Nephron (organoid): ENCODE measurements around the gene AP5S1.
A peak's percentile ranks its signal among the peaks of the same experiment; 100 is the strongest.

Source experiments
- H3K27ac Mint-ChIP-seq, 3 experiments: 2 replicates each; pipeline ENCODE4 v1.8.0; 2020; ENCODE audit warnings: mixed read lengths in 3 of 3, mild to moderate bottlenecking in 2 of 3, moderate library complexity in 1 of 3
- H3K27me3 Mint-ChIP-seq: 2 replicates; pipeline ENCODE4 v1.8.0; 2021; ENCODE audit warnings: low read depth, mild to moderate bottlenecking, moderate library complexity, mixed read lengths
- H3K36me3 Mint-ChIP-seq: 2 replicates; pipeline ENCODE4 v1.8.0; 2020; ENCODE audit warnings: low read depth, mixed read lengths
- H3K4me1 Mint-ChIP-seq: 2 replicates; pipeline ENCODE4 v1.8.0; 2020; ENCODE audit warnings: mixed read lengths
- H3K4me3 Mint-ChIP-seq, 3 experiments: 2 replicates each; pipeline ENCODE4 v1.8.0; 2020; ENCODE audit warnings: mild to moderate bottlenecking in 3 of 3, mixed read lengths in 3 of 3, moderate library complexity in 2 of 3
- H3K9me3 Mint-ChIP-seq: 2 replicates; pipeline ENCODE4 v1.8.0; 2020; ENCODE audit warnings: mixed read lengths
- TF ChIP-seq, protein P1 (sequence below), 3 experiments: fragments of 200-600 bp; sonication (generic); IDR thresholded peaks; one replicate each; pipeline ENCODE4 v1.5.0; 2021; ENCODE audit warnings: antibody characterized with exemption in 3 of 3; ENCODE audit not compliant: unreplicated experiment in 3 of 3

AP5S1 gene

DNA sequence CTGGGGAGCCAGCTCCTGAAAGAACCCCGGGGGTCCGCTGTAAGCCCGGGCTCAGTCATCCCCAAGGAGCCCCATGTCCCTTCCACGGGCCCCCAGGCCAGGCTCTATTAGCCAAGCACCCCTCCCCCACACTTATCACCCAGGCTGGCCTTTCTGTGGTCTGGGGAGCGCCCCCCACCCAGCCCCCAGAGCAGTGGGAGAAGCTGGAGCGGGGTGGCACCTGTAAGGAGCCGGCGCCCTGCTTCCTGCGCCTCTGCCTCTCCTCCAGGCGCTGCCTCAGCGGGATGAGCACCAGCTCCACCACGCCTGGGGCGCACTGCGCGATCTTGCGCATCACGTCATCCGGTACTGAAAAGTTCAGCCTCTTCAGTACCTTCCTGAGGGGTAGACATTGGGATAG lies 41.4 kb upstream of the AP5S1 start:
- H3K27me3 Mint-ChIP-seq, result peaks cover 60% of the 10 kb centered on the region

DNA sequence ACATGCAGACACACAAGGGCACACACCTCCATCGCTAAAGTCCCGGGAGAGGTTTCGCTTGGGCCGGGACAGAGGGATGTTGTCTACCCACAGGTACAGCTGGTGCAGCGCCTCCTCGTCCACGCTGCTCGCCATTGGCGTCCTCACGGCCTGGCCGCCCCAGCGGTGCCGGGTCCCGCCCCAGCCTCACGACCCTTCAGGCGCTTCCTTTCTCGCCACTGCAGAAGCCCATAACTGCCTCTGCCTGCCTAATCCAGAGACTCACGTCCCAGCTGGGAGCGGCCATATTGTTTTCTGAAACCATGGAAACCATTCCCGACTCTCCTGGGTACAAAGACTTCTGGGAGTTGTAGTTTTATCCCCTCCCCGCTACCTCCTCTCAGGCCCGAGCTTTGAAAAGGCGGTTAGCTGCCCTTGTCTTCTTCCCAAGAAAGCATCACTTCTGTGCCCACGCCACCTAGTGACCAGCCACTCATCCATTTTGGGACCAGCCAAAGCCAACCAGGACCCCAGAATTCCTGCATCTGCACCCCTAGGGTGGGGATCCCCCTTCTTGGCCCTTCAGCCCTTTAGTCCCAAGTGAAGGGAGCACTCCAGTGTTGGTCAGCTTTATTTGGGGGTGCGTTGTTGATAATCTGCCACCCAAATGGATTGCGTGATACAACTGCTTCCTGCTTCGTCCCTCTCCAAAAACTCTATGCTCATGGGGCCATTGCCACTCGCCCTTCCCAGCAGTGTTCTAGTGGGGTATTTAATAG lies 39.0 kb upstream of the AP5S1 start, which contains the start of gene SPEF1:
TSS of gene SPEF1 (minus strand) at position 296 of the 758 bp plus-strand sequence. CDS start at position 135, 161 bp downstream.
- H3K9me3 Mint-ChIP-seq, result no peaks in the 10 kb centered on the region
- H3K36me3 Mint-ChIP-seq, result peaks cover 4% of the 10 kb centered on the region
- peaks cover 31% of the 10 kb centered on the region for H3K4me1 Mint-ChIP-seq
- H3K4me3 Mint-ChIP-seq, result peak within 1 kb of the TSS; percentile 83 to 85 (median 84)
- TF ChIP-seq, protein P1, sequence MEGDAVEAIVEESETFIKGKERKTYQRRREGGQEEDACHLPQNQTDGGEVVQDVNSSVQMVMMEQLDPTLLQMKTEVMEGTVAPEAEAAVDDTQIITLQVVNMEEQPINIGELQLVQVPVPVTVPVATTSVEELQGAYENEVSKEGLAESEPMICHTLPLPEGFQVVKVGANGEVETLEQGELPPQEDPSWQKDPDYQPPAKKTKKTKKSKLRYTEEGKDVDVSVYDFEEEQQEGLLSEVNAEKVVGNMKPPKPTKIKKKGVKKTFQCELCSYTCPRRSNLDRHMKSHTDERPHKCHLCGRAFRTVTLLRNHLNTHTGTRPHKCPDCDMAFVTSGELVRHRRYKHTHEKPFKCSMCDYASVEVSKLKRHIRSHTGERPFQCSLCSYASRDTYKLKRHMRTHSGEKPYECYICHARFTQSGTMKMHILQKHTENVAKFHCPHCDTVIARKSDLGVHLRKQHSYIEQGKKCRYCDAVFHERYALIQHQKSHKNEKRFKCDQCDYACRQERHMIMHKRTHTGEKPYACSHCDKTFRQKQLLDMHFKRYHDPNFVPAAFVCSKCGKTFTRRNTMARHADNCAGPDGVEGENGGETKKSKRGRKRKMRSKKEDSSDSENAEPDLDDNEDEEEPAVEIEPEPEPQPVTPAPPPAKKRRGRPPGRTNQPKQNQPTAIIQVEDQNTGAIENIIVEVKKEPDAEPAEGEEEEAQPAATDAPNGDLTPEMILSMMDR (IDR thresholded peaks at IDR 0.05; ENCODE audit: unreplicated experiment in 3 of 3), result peak in 2 of 3 experiments; percentile 23 to 36
- H3K27me3 Mint-ChIP-seq, result peaks cover 42% of the 10 kb centered on the region
- H3K27ac Mint-ChIP-seq, result peak within 1 kb of the TSS; percentile 46 to 86 (median 80)

More for the DNA sequence above, 41.4 kb upstream of the AP5S1 start:
- Mint-ChIP-seq H3K4me3 (peak overlapping the region; percentile 16 to 47 (median 38)), H3K9me3 (no peaks in the 10 kb centered on the region), H3K36me3 (no peaks in the 10 kb centered on the region), H3K4me1 (peaks cover 22% of the 10 kb centered on the region), H3K27ac (no peak overlapping the region)
- TF ChIP-seq, protein P1 (IDR thresholded peaks at IDR 0.05; ENCODE audit: unreplicated experiment in 3 of 3), result no peak

DNA sequence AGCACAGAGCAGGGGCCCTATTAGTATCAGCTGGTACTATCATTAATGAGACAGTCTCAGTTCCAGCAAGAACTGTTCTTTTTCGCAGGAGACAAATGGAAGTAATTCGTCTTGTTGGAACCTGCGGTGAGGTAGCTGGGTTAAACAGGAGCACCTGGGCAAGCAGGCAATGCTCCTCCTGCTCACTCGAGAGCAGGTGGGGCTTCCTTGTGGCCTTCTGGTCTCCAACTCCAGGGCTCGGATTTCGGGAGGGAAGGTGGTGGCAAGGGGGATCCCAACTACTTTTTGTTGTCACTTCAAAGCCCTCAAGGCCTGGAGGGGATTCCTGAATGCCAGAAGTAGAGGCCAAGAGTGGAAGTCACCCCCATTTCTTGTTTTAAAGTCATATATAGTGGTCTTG lies 37.8 kb upstream of the AP5S1 start:
- Mint-ChIP-seq H3K36me3 (peaks cover 4% of the 10 kb centered on the region), H3K4me1 (peaks cover 37% of the 10 kb centered on the region), H3K27me3 (peaks cover 29% of the 10 kb centered on the region), H3K4me3 (peak overlapping the region; percentile 64 to 78 (median 74)), H3K9me3 (no peaks in the 10 kb centered on the region), H3K27ac (peak overlapping the region; percentile 46 to 80 (median 63))
- TF ChIP-seq, protein P1 (IDR thresholded peaks at IDR 0.05; ENCODE audit: unreplicated experiment in 3 of 3), result no peak

DNA sequence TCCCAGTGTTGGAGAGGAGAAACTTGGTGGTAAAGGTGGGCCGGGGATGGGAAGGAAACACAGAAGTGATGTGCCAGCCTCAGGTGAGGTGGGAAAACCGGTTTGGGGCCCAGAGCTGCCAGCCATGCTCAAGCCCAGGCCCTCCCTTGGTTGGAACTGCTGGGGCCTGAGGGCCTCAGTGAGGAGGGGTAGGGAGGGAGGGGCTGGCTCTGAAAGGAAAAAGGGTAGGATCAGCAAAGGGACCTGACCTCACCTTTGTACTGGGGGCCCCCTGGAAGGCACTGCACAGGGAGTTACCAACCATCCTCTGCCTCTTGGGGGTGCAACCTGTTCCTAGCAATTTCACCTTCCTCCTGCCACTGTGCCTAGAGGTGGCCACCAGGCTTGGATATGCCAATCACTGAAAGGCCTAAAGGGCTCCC lies 37.3 kb upstream of the AP5S1 start:
- Mint-ChIP-seq H3K27ac (peak overlapping the region; percentile 46 to 80 (median 63)), H3K4me3 (peak overlapping the region; percentile 64 to 78 (median 74)), H3K36me3 (peaks cover 4% of the 10 kb centered on the region), H3K9me3 (no peaks in the 10 kb centered on the region), H3K4me1 (peaks cover 38% of the 10 kb centered on the region), H3K27me3 (peaks cover 25% of the 10 kb centered on the region)
- TF ChIP-seq, protein P1 (IDR thresholded peaks at IDR 0.05; ENCODE audit: unreplicated experiment in 3 of 3), result no peak

DNA sequence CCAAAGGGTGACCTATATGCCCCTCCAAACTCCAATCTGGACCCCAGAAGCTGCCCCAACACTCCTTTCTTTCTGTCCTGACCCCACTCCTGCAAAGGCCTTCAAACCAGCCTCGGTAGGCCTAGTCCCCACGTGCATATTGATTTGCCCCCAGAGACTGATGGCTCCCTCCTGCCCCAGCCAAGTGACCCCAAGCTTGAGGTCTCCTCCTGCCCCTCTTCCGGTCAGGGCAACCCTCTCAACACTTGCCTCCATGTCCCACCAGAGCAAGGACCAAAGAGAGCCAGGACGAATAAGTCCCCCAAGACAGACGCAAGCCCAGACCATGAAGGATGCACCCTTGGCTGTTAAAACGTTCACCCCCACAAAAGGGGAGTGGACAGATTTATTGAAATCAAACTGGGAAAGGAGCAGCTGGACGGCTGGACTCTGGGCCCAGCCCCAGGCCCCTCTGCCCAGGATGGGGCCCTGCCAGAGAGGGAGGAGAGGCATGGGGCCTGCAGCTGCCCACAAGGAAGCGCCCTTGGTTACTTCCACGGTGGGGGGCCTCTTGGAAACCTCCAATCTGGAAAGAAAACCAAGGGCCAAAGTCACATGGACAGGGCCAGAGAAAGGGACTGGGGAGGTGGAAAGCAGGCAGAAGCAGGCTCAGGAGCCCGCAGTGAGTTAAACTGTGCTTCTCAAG lies 36.7 kb upstream of the AP5S1 start:
- Mint-ChIP-seq H3K36me3 (peaks cover 4% of the 10 kb centered on the region), H3K9me3 (no peaks in the 10 kb centered on the region), H3K4me1 (peaks cover 44% of the 10 kb centered on the region), H3K4me3 (peak overlapping the region; percentile 59 to 77 (median 60)), H3K27ac (peak overlapping the region in 1 of 3 experiments; percentile 46), H3K27me3 (peaks cover 20% of the 10 kb centered on the region)
- TF ChIP-seq, protein P1 (IDR thresholded peaks at IDR 0.05; ENCODE audit: unreplicated experiment in 3 of 3), result no peak
